NCI-H1417 (cell line): ENCODE data around the gene ENKD1.
A peak's percentile ranks its signal among the peaks of the same experiment; 100 is the strongest.
"Not testable (repeated sequence)": the region's sequence is repeated elsewhere in the genome, so short reads cannot be mapped to it uniquely, and the experiment has no call there.

Experiments used
- DNase-seq, 3 experiments: peaks; one replicate each; lab custom pipeline; 2025; lab: John Stamatoyannopoulos, UW

The ENKD1 gene

GRCh38 chr16:67666559-67667452 is at the start of gene ENKD1, which contains the start of gene C16orf86:
Gene ENKD1 (minus strand): TSS chr16:67666750. CDS start chr16:67666442, 308 bp downstream.
Gene C16orf86 (plus strand): TSS chr16:67666814. CDS start chr16:67666971, 157 bp downstream.
- DNase-seq = peak; percentile 64 to 86 (median 81)

- peak in 1 of 3 experiments; percentile 3 for DNase-seq
These were observed 49.5 kb upstream of the ENKD1 start for GRCh38 chr16:67716097-67716496.

GRCh38 chr16:67714522-67714921 is 48.0 kb upstream of the ENKD1 start:
- no peak for DNase-seq

GRCh38 chr16:67713647-67714273 is 47.2 kb upstream of the ENKD1 start:
- DNase-seq = no peak

GRCh38 chr16:67710607-67711006 is 44.1 kb upstream of the ENKD1 start:
- no peak for DNase-seq

- DNase-seq = no peak
These were observed 42.5 kb upstream of the ENKD1 start for GRCh38 chr16:67709050-67709449.

GRCh38 chr16:67708368-67708771 is 41.8 kb upstream of the ENKD1 start:
- DNase-seq = no peak

- DNase-seq = no peak
These were observed 41.2 kb upstream of the ENKD1 start for GRCh38 chr16:67707790-67708189.

GRCh38 chr16:67707210-67707609 is 40.7 kb upstream of the ENKD1 start:
- no peak for DNase-seq

- no peak for DNase-seq
These were observed 37.6 kb upstream of the ENKD1 start for GRCh38 chr16:67704110-67704509.

GRCh38 chr16:67703626-67704025 is 37.1 kb upstream of the ENKD1 start:
- no peak for DNase-seq

- no peak for DNase-seq
These were observed 35.6 kb upstream of the ENKD1 start for GRCh38 chr16:67702130-67702529.

- peak in 1 of 3 experiments; percentile 7 for DNase-seq
These were observed 34.9 kb upstream of the ENKD1 start for GRCh38 chr16:67701420-67701819.

GRCh38 chr16:67699265-67699664 is 32.7 kb upstream of the ENKD1 start:
- DNase-seq = no peak

GRCh38 chr16:67697422-67698185 is 31.1 kb upstream of the ENKD1 start:
- DNase-seq = no peak

GRCh38 chr16:67694611-67695010 is 28.1 kb upstream of the ENKD1 start:
- DNase-seq = no peak

- not testable (repeated sequence) for DNase-seq
These were observed 27.2 kb upstream of the ENKD1 start for GRCh38 chr16:67693517-67694285.

- DNase-seq = no peak
These were observed 19.0 kb upstream of the ENKD1 start for GRCh38 chr16:67685388-67686112.

- no peak for DNase-seq
These were observed 17.2 kb upstream of the ENKD1 start for GRCh38 chr16:67683767-67684166.

- DNase-seq = no peak
These were observed 13.7 kb upstream of the ENKD1 start for GRCh38 chr16:67679935-67680897.
